Karpas-422 (cell line): Measurements from ENCODE around the gene ELP4. TPM values are rescaled to one million over a fixed set of nuclear protein-coding genes. Genes with fewer than 3 reads are reported as not detected.

Source experiments
- DNase-seq: peaks from one replicate; pipeline ENCODE4 v3.0.0-alpha.2; 2015
- H2AFZ ChIP-seq: fragments of 200-600 bp; sonication (generic); 2 replicates; pipeline ENCODE4 v1.6.1; 2014; ENCODE audit warnings: antibody characterized with exemption, low read length, mixed read lengths
- H3K27ac ChIP-seq: fragments of 200-600 bp; sonication (generic); 2 replicates; pipeline ENCODE4 v1.5.1; 2014; ENCODE audit warnings: mild to moderate bottlenecking, low read length, moderate library complexity
- H3K27me3 ChIP-seq: fragments of 200-600 bp; sonication (generic); 2 replicates; pipeline ENCODE4 v1.6.1; 2014; ENCODE audit warnings: low read length, mixed read lengths
- H3K36me3 ChIP-seq: fragments of 200-600 bp; sonication (generic); 2 replicates; pipeline ENCODE4 v1.6.1; 2014; ENCODE audit warnings: low read length, mixed read lengths; ENCODE audit not compliant: insufficient read depth
- H3K4me1 ChIP-seq: fragments of 200-600 bp; sonication (generic); 2 replicates; pipeline ENCODE4 v1.6.1; 2014; ENCODE audit warnings: mild to moderate bottlenecking, low read length, mixed read lengths
- H3K4me2 ChIP-seq: fragments of 200-600 bp; sonication (generic); 2 replicates; pipeline ENCODE4 v1.6.1; 2014; ENCODE audit warnings: low read length, low read depth, mild to moderate bottlenecking; ENCODE audit not compliant: poor library complexity, severe bottlenecking
- H3K4me3 ChIP-seq: fragments of 200-600 bp; sonication (generic); 2 replicates; pipeline ENCODE4 v1.5.1; 2014; ENCODE audit warnings: mild to moderate bottlenecking, antibody characterized with exemption, low read length, mixed read lengths
- H3K79me2 ChIP-seq: fragments of 200-600 bp; sonication (generic); 2 replicates; pipeline ENCODE4 v1.6.1; 2014; ENCODE audit warnings: mild to moderate bottlenecking, low read length, mixed read lengths
- H3K9ac ChIP-seq: fragments of 200-600 bp; sonication (generic); 2 replicates; pipeline ENCODE4 v1.6.0; 2014; ENCODE audit warnings: low read length
- H3K9me2 ChIP-seq: fragments of 200-600 bp; sonication (generic), shearing (Covaris generic); replicated peaks from 2 replicates; pipeline ENCODE4 v1.6.0; 2014; ENCODE audit warnings: mild to moderate bottlenecking, low read length, moderate library complexity; ENCODE audit not compliant: insufficient read depth
- H3K9me3 ChIP-seq: fragments of 300-700, 200-600 bp; sonication (generic); 2 replicates; pipeline ENCODE4 v1.6.1; 2014; ENCODE audit warnings: low read length, mixed read lengths
- H4K20me1 ChIP-seq: fragments of 200-600 bp; sonication (generic); 2 replicates; pipeline ENCODE4 v1.6.1; 2014; ENCODE audit warnings: mild to moderate bottlenecking, antibody characterized with exemption, low read length, low read depth; ENCODE audit not compliant: insufficient read depth
- total RNA-seq: library from RNA; depleted of rRNA; stranded (reverse); fragments of >200 nt; shearing (Covaris generic); gene quantifications from 2 replicates; pipeline ENCODE4 v1.2.3, GENCODE V29; 2014; ENCODE audit warnings: low replicate concordance

Gene ELP4
- total RNA-seq, 1 experiment from 2014 or later = 87.1 TPM

DNA sequence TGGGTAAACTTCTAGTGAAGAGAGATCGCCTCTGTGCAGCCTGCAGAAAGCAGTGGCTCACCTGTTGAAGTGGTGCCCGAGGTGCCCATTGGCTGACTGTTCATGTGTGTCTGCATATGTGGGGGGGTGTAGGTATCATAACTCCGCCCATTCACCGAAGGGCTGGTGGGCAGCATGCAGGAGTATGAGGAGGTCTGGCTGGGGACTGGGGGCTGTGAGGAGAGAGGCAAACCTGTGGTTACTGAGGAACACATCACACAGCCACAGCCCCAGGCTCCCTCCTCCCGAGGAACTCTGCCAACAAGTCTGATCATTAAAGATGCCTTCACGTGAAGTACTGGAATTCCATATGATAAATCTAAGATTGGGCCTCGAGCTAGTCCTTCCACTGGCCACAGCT is 281.1 kb downstream of the ELP4 start:
- Histone ChIP-seq H3K27me3 (no peaks in the 10 kb centered on the region), H3K79me2 (no peaks in the 10 kb centered on the region), H4K20me1 (no peaks in the 10 kb centered on the region), H3K9me3 (no peaks in the 10 kb centered on the region), H3K4me3 (no peak overlapping the region), H3K9me2 (no peaks in the 10 kb centered on the region), H3K36me3 (no peaks in the 10 kb centered on the region), H3K4me1 (no peaks in the 10 kb centered on the region), H3K4me2 (no peak overlapping the region), H2AFZ (no peak overlapping the region), H3K27ac (no peak overlapping the region), H3K9ac (no peak overlapping the region)
- DNase-seq = no peak

DNA sequence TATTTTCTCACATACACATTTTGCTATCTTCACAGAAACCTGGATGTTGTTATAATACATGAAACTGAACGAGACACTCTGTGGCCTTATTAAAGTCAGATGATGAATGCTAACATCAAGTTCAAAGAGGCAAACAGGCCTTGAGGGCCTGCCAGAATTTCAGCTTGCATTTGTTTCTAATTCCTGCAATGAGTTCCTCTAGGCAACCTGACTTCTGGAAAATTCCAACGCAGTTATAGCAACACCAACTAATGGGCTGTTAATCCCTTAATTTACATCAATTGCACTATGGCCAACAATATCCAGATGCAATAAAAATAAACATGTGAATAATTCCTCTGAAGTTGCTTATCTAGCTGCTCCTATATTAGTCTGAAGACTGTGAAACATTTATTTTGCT is 282.5 kb downstream of the ELP4 start:
- no peaks in the 10 kb centered on the region for H3K4me1 ChIP-seq
- H3K27me3 ChIP-seq = no peaks in the 10 kb centered on the region
- no peaks in the 10 kb centered on the region for H3K9me2 ChIP-seq
- H4K20me1 ChIP-seq = no peaks in the 10 kb centered on the region
- no peaks in the 10 kb centered on the region for H3K79me2 ChIP-seq
- no peak overlapping the region for H3K4me2 ChIP-seq
- no peak overlapping the region for H3K4me3 ChIP-seq
- no peak for DNase-seq
- H3K36me3 ChIP-seq = no peaks in the 10 kb centered on the region
- H2AFZ ChIP-seq = no peak overlapping the region
- H3K9ac ChIP-seq = no peak overlapping the region
- H3K27ac ChIP-seq = no peak overlapping the region
- no peaks in the 10 kb centered on the region for H3K9me3 ChIP-seq

DNA sequence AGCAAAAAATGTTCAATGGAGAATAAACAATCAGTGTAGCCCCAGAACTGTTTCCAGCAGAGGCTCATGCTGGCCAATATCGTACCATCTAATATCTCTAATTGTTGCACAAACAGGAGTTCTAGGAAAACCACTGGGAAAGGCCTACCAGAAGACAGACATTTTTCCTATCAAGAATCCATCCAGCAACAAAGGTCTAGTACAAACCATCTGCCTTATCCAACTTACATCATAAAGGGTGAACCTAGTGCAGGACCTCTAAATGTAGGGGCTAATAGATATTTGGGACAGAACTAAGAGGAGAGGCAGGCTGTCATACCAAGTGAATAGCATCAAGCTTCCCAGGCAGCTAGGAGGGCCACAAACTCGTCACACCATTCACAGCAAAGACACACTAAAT is 282.9 kb downstream of the ELP4 start:
- Histone ChIP-seq H3K79me2 (no peaks in the 10 kb centered on the region), H3K36me3 (no peaks in the 10 kb centered on the region), H3K27ac (no peak overlapping the region), H3K9me3 (no peaks in the 10 kb centered on the region), H3K4me3 (no peak overlapping the region), H2AFZ (no peak overlapping the region), H3K4me2 (no peak overlapping the region), H3K9me2 (no peaks in the 10 kb centered on the region), H3K27me3 (no peaks in the 10 kb centered on the region), H4K20me1 (no peaks in the 10 kb centered on the region), H3K4me1 (no peaks in the 10 kb centered on the region), H3K9ac (no peak overlapping the region)
- no peak for DNase-seq

DNA sequence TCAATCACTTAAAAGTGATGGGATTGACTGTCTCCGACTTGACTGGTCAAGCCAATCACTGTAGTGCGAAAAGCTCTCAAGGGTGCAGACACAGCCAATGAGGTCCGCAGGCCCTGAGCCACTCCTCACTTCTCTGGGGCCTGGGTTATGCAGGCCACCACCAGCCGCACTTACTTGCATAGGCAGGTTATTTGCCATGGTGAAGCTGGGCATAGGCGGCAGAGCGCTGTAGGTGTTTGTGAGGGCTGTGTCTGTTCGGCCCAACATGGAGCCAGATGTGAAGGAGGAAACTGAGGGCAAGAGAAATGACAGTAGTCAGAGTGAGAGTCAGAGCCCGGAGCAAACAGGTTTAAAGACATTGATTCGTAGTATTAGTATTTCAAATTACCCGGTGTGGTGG is 283.7 kb downstream of the ELP4 start:
- H3K4me1 ChIP-seq = peaks cover 2% of the 10 kb centered on the region
- no peaks in the 10 kb centered on the region for H3K27me3 ChIP-seq
- H3K27ac ChIP-seq = no peak overlapping the region
- H3K9ac ChIP-seq = no peak overlapping the region
- no peaks in the 10 kb centered on the region for H3K79me2 ChIP-seq
- H2AFZ ChIP-seq = no peak overlapping the region
- H3K4me2 ChIP-seq = no peak overlapping the region
- no peak for DNase-seq
- H3K36me3 ChIP-seq = no peaks in the 10 kb centered on the region
- no peak overlapping the region for H3K4me3 ChIP-seq
- no peaks in the 10 kb centered on the region for H3K9me2 ChIP-seq
- H4K20me1 ChIP-seq = no peaks in the 10 kb centered on the region
- H3K9me3 ChIP-seq = no peaks in the 10 kb centered on the region

DNA sequence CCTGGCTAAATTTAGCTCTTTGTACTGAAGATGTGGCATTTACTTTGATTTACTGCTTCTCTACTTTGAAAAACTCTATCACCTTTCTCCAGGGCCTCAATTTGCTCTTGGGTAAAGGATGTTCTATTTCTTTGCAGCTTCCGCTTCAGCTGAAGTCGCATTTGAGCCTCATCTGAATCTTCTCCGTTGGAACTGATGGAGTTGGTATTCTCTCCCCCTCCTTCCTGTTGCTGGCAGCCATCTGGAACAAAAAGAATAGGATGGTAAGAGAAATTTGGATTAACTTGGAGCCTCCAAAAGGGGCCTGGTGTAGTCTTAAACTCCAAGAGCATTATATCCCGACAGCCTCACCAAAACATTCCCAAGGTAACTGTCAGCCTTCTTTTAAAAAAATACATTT is 285.0 kb downstream of the ELP4 start:
- Histone ChIP-seq H3K4me3 (no peak overlapping the region), H3K4me1 (peaks cover 5% of the 10 kb centered on the region), H3K27ac (no peak overlapping the region), H3K9me2 (no peaks in the 10 kb centered on the region), H4K20me1 (no peaks in the 10 kb centered on the region), H2AFZ (no peak overlapping the region), H3K9ac (no peak overlapping the region), H3K79me2 (no peaks in the 10 kb centered on the region), H3K4me2 (no peak overlapping the region), H3K9me3 (no peaks in the 10 kb centered on the region), H3K27me3 (no peaks in the 10 kb centered on the region), H3K36me3 (no peaks in the 10 kb centered on the region)
- DNase-seq = no peak

DNA sequence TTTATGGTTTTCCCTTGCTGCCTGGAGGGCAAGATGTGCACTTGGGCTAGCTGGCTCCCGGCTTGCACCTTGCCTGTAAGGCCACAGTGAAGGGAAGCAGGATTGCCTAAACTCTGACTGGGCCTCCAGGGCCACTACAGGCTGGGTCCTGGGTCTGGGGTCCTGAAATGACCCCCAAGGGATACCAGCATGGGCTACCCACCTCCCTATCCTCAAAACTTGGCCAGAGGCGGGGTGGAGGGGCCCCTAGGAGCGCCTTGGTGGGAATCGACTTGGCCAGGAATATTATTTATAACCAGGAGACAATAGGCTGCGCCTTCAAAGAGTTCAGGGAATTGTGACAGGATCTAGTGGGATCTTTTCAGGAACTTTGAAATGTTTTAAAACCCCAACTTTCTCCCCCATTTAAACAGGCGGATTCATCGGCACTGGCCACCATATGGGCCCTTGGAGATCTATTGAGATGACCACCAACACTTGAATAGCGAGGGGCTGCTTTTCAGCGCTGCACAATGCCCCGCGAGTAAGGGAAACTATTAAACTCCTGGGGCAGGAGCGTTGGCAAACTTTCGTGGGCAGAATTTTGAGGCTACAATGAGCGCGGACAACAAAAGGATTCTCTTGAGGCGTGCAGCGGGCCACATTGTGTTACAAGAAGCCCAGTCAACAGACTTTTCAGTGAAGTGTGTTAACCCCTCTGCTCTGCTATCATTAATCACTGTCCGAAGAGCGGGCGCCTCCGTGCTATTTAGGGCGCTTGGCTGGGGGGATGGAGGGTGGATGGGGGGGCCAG is 286.3 kb downstream of the ELP4 start:
- no peak for DNase-seq
- no peaks in the 10 kb centered on the region for H4K20me1 ChIP-seq
- H3K9me3 ChIP-seq = no peaks in the 10 kb centered on the region
- no peak overlapping the region for H3K4me2 ChIP-seq
- no peak overlapping the region for H3K4me3 ChIP-seq
- no peaks in the 10 kb centered on the region for H3K27me3 ChIP-seq
- H3K9ac ChIP-seq = no peak overlapping the region
- H3K36me3 ChIP-seq = no peaks in the 10 kb centered on the region
- no peak overlapping the region for H3K27ac ChIP-seq
- H3K4me1 ChIP-seq = peaks cover 5% of the 10 kb centered on the region
- no peaks in the 10 kb centered on the region for H3K79me2 ChIP-seq
- H3K9me2 ChIP-seq = no peaks in the 10 kb centered on the region
- H2AFZ ChIP-seq = no peak overlapping the region

DNA sequence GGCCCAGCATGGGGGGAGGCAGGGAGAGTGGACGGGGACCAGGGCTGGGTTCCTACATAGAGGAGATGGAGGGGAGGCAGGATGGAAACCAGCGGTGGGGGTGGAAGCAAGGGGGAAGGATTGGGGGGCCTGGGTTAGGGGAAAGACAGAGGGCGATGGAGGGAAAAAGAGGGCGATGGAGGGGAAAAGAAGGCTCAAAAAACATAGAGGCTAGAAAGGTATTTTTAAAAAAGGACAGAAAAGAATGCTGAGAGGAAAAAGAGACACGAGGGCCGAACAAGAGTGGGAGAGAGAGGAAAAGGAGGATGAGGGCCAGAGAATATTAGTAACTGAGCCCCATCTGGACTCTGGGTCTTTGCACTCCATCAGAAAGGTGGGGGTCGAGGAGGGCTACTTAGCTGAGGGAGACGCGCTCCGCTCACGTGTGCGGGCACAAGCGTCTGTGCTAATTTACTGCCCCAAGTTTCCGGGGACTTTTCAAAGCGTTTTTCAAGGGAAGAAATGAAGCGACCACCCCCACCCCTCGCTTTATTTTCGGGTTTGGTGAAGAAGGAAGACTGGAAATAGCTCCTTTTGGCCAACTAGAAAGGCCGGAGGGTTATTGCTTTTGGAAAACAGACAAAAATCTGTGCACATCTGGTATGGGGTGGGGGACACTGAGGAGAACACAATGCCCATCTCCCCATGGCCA is 287.1 kb downstream of the ELP4 start:
- Histone ChIP-seq H3K4me1 (peaks cover 5% of the 10 kb centered on the region), H3K27me3 (no peaks in the 10 kb centered on the region), H3K4me3 (no peak overlapping the region)

DNA sequence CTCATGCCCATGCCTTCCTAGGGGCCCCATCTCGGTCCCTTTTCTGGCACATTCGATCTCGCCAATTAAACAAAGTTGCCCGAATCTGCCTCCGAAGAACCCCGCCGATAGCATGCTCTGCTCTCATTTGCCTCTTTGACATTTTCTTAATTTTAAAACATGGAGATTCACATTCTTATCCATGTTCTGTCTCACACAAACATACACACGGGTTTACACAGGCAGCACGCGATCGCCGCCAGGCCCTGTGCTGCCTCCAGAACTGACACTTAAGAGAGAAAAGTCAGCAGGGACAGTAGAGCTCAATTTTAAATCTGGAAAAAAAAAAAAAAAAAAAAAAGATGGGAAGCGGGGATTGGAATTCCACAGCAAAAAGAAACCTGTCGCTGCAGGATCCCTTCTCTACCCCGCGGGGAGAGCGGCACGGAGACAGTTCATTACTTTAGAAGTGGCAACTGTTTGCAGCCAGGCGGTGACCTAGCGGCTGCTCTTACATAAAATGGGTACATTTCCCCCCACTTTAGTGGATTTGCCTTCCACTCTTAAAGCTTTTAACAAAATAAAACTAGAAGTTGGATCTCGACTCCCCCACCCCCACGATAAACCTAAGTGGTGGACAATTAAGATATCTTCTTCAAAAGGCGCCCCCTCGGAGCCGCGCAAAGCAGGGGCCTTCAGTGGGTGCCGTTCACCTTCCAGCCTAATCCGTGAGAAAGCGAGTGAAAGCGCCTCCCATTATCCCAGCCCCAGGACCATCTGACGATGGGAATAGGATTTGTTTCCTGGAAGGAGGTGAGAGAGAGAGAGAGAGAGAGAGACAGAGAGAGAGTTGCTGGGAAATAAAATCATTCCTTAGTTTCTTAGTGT is 287.9 kb downstream of the ELP4 start:
- Histone ChIP-seq H3K9me3 (no peaks in the 10 kb centered on the region), H2AFZ (no peak overlapping the region), H3K36me3 (no peaks in the 10 kb centered on the region), H3K79me2 (no peaks in the 10 kb centered on the region), H4K20me1 (no peaks in the 10 kb centered on the region), H3K9me2 (no peaks in the 10 kb centered on the region), H3K4me3 (no peak overlapping the region), H3K4me2 (no peak overlapping the region), H3K27me3 (no peaks in the 10 kb centered on the region), H3K4me1 (peaks cover 5% of the 10 kb centered on the region), H3K27ac (no peak overlapping the region), H3K9ac (no peak overlapping the region)
- no peak for DNase-seq

More for the DNA sequence above, 287.1 kb downstream of the ELP4 start:
- no peaks in the 10 kb centered on the region for H3K9me2 ChIP-seq
- DNase-seq = no peak
- no peak overlapping the region for H3K27ac ChIP-seq
- no peaks in the 10 kb centered on the region for H3K36me3 ChIP-seq
- no peak overlapping the region for H2AFZ ChIP-seq
- H4K20me1 ChIP-seq = no peaks in the 10 kb centered on the region
- no peak overlapping the region for H3K9ac ChIP-seq
- no peak overlapping the region for H3K4me2 ChIP-seq
- H3K79me2 ChIP-seq = no peaks in the 10 kb centered on the region
- no peaks in the 10 kb centered on the region for H3K9me3 ChIP-seq
